Body of pancreas (tissue), 4 donors: Measurements from ENCODE around the gene HACD2.

ENCODE experiments used
- CTCF ChIP-seq, 7 experiments: fragments of 450-650 bp in 4 of 7; fragments of 200-600 bp in 3 of 7; sonication (generic) in 3 of 7; IDR thresholded peaks; one replicate each; pipeline ENCODE4 v1.5.1; 2016 to 2019; ENCODE audit warnings: antibody characterized with exemption in 7 of 7
- POLR2A ChIP-seq, 3 donors: fragments of 450-650 bp; IDR thresholded peaks; one replicate each; pipeline ENCODE4 v1.6.1; 2016; ENCODE audit warnings: antibody characterized with exemption in 3 of 3, mild to moderate bottlenecking in 2 of 3

GRCh38 chr3:123602325-123602724 is 17.5 kb upstream of the HACD2 start:
- TF ChIP-seq POLR2A (IDR thresholded peaks at IDR 0.05) = no peak
- no peak for TF ChIP-seq CTCF (IDR thresholded peaks at IDR 0.05)
